ENCODE measurements around the gene SPOUT1. TPM values are rescaled to one million over a fixed set of nuclear protein-coding genes. Genes with fewer than 3 reads are reported as not detected.
A peak's percentile ranks its signal among the peaks of the same experiment; 100 is the strongest.

SPOUT1 gene
- total RNA-seq, 1 donor from 2014 or later, result 19.5 TPM

GRCh38 chr9:128786681-128787601 is 42.7 kb downstream of the SPOUT1 start, which contains the start of gene TBC1D13:
TSS of gene TBC1D13 (plus strand) at chr9:128787253. CDS start at chr9:128787354, 101 bp downstream.
- peaks cover 2% of the 10 kb centered on the region for H3K36me3 ChIP-seq (ENCODE audit: insufficient read depth, low read length)
- H3K4me2 ChIP-seq (ENCODE audit: low read length), result peak within 1 kb of the TSS; percentile 94
- H3K27ac ChIP-seq (ENCODE audit: low read depth, low read length), result peak within 1 kb of the TSS; percentile 59
- H3K27me3 ChIP-seq (ENCODE audit: insufficient read depth, low read length), result no peaks in the 10 kb centered on the region
- H4K20me1 ChIP-seq (ENCODE audit: insufficient read depth, low read length), result no peaks in the 10 kb centered on the region
- Mint-ChIP-seq H3K27me3 (ENCODE audit: low read depth, unreplicated experiment) (no peaks in the 10 kb centered on the region), H3K4me3 (ENCODE audit: unreplicated experiment) (peak within 1 kb of the TSS; percentile 93), H3K36me3 (ENCODE audit: low read depth, unreplicated experiment) (peaks cover under 1% of the 10 kb centered on the region), H3K4me1 (ENCODE audit: low read depth, unreplicated experiment) (peaks cover 6% of the 10 kb centered on the region), H3K27ac (ENCODE audit: unreplicated experiment) (peak within 1 kb of the TSS; percentile 91), H3K9me3 (ENCODE audit: unreplicated experiment) (no peaks in the 10 kb centered on the region)
- peak within 1 kb of the TSS; percentile 88 for H3K9ac ChIP-seq (ENCODE audit: low read length)
- H3K9me3 ChIP-seq (ENCODE audit: insufficient read depth, low read depth, low read length), result no peaks in the 10 kb centered on the region
- DNase-seq (ENCODE audit: low read depth), result peak; percentile 57
- no peak for TF ChIP-seq EZH2 (IDR thresholded peaks at IDR 0.05; ENCODE audit: insufficient read depth, low read length)
- no peak for TF ChIP-seq CTCF (IDR thresholded peaks at IDR 0.05; ENCODE audit: insufficient read depth, low read depth, low read length)
- peaks cover 22% of the 10 kb centered on the region for H3K79me2 ChIP-seq (ENCODE audit: insufficient read depth, low read length)
- H2AFZ ChIP-seq (ENCODE audit: low read depth, low read length), result peak within 1 kb of the TSS; percentile 99
- peaks cover 6% of the 10 kb centered on the region for H3K4me1 ChIP-seq (ENCODE audit: insufficient read depth, low read length)
- H3K4me3 ChIP-seq (ENCODE audit: insufficient read depth, low read depth, low read length), result peak within 1 kb of the TSS; percentile 89
- FAIRE-seq, result no peak

DNA sequence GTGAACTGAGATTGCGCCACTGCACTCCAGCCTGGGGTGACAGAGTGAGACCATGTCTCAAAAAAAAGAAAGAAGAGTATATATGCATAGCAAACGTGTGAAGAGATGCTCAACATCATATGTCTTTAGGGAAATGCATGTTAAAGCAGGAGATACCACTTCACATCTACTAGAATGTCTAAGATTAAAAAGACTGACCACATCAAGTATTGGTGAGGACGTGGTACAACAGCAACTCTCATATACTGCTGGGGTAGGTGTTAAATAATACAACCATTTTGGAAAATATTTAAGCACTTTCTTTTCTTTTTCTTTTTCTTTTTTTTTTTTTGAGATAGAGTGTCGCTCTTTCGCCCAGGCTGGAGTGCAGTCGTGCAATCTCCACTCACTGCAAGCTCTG is 44.2 kb downstream of the SPOUT1 start:
- FAIRE-seq, result no peak
- H3K4me3 Mint-ChIP-seq (ENCODE audit: unreplicated experiment), result no peak overlapping the region

More for the DNA sequence above, 44.2 kb downstream of the SPOUT1 start:
- H3K9ac ChIP-seq (ENCODE audit: low read length), result no peak overlapping the region
- peaks cover 6% of the 10 kb centered on the region for H3K4me1 ChIP-seq (ENCODE audit: insufficient read depth, low read length)
- no peak overlapping the region for H3K27ac ChIP-seq (ENCODE audit: low read depth, low read length)
- TF ChIP-seq CTCF (IDR thresholded peaks at IDR 0.05; ENCODE audit: insufficient read depth, low read depth, low read length) (no peak), EZH2 (IDR thresholded peaks at IDR 0.05; ENCODE audit: insufficient read depth, low read length) (no peak)
- no peaks in the 10 kb centered on the region for H3K9me3 ChIP-seq (ENCODE audit: insufficient read depth, low read depth, low read length)
- Mint-ChIP-seq H3K9me3 (ENCODE audit: unreplicated experiment) (peaks cover 1% of the 10 kb centered on the region), H3K4me1 (ENCODE audit: low read depth, unreplicated experiment) (peaks cover 6% of the 10 kb centered on the region), H3K27ac (ENCODE audit: unreplicated experiment) (no peak overlapping the region), H3K27me3 (ENCODE audit: low read depth, unreplicated experiment) (peaks cover 1% of the 10 kb centered on the region), H3K36me3 (ENCODE audit: low read depth, unreplicated experiment) (no peaks in the 10 kb centered on the region)
- no peaks in the 10 kb centered on the region for H3K36me3 ChIP-seq (ENCODE audit: insufficient read depth, low read length)
- no peak overlapping the region for H2AFZ ChIP-seq (ENCODE audit: low read depth, low read length)
- DNase-seq (ENCODE audit: low read depth), result no peak
- no peaks in the 10 kb centered on the region for H4K20me1 ChIP-seq (ENCODE audit: insufficient read depth, low read length)
- H3K79me2 ChIP-seq (ENCODE audit: insufficient read depth, low read length), result peaks cover 22% of the 10 kb centered on the region
- H3K27me3 ChIP-seq (ENCODE audit: insufficient read depth, low read length), result no peaks in the 10 kb centered on the region
- no peak overlapping the region for H3K4me3 ChIP-seq (ENCODE audit: insufficient read depth, low read depth, low read length)
- H3K4me2 ChIP-seq (ENCODE audit: low read length), result no peak overlapping the region

Measured in astrocyte (in vitro differentiated cells and primary cell).